HepG2 (cell line): Measurements from ENCODE around the gene NDST1. TPM values are rescaled to one million over a fixed set of nuclear protein-coding genes. Genes with fewer than 3 reads are reported as not detected.
A peak's percentile ranks its signal among the peaks of the same experiment; 100 is the strongest.

Experiments
- MLLT10 ChIP-seq: sonication (generic); formaldehyde crosslinking; IDR thresholded peaks from 2 replicates; pipeline ENCODE4 v1.4.0; 2020; ENCODE audit warnings: missing genetic modification reagents
- MTF2 ChIP-seq: sonication (generic); formaldehyde crosslinking; IDR thresholded peaks from 2 replicates; pipeline ENCODE4 v1.5.0; 2020; ENCODE audit warnings: missing genetic modification reagents, borderline replicate concordance
- NCOA1 ChIP-seq: sonication (generic); formaldehyde crosslinking; IDR thresholded peaks from 2 replicates; pipeline ENCODE4 v1.9.0; 2021; ENCODE audit warnings: missing genetic modification reagents
- NRL ChIP-seq: sonication (generic); formaldehyde crosslinking; IDR thresholded peaks from 2 replicates; pipeline ENCODE4 v1.5.0; 2020; ENCODE audit warnings: missing genetic modification reagents, mild to moderate bottlenecking, moderate library complexity, borderline replicate concordance
- POLR2G ChIP-seq: fragments of 200-400 bp; formaldehyde crosslinking; IDR thresholded peaks from 2 replicates; pipeline ENCODE4 v1.6.1; 2018; ENCODE audit warnings: mild to moderate bottlenecking, low read depth, low read length, moderate library complexity
- SALL1 ChIP-seq: sonication (generic); formaldehyde crosslinking; IDR thresholded peaks from 2 replicates; pipeline ENCODE4 v1.8.0; 2022; ENCODE audit warnings: mild to moderate bottlenecking, missing genetic modification reagents
- TBL1XR1 ChIP-seq: fragments of 150-350 bp; IDR thresholded peaks from 2 replicates; pipeline ENCODE4 v1.6.1; 2014; ENCODE audit warnings: borderline replicate concordance, low read length; ENCODE audit not compliant: partially characterized antibody
- TGIF2 ChIP-seq: IDR thresholded peaks from 2 replicates; pipeline ENCODE4 v1.6.1; 2016; ENCODE audit warnings: control low read depth, missing compliant biosample characterization
- THAP11 ChIP-seq: IDR thresholded peaks from 2 replicates; pipeline ENCODE4 v1.6.1; 2016; ENCODE audit warnings: missing biosample characterization, missing genetic modification reagents
- TP53 ChIP-seq: sonication (generic); formaldehyde crosslinking; conservative IDR thresholded peaks from 2 replicates; pipeline ENCODE4 v1.4.0; 2020; ENCODE audit warnings: missing genetic modification reagents
- ZNF564 ChIP-seq: sonication (generic); formaldehyde crosslinking; IDR thresholded peaks from 2 replicates; pipeline ENCODE4 v1.8.1; 2023; ENCODE audit warnings: mild to moderate bottlenecking, missing genetic modification reagents
- ZNF746 ChIP-seq: sonication (generic); formaldehyde crosslinking; IDR thresholded peaks from 2 replicates; pipeline ENCODE4 v1.8.0; 2022; ENCODE audit warnings: mild to moderate bottlenecking, missing genetic modification reagents
- polyA plus RNA-seq, 8 experiments: library from polyadenylated mRNA; depleted of rRNA in 3 of 8; stranded (reverse) in 7 of 8; unstranded in 1 of 8; fragments of >200 nt; fragmentation: Illumina TruSeq in 4 of 8; extraction: Trizol in 4 of 8; gene quantifications; 2 replicates each; pipeline versions ENCODE4 v1.2.1 to v1.2.3, GENCODE V29; 2011 to 2016; ENCODE audit warnings: low read depth in 4 of 8, missing spikeins in 1 of 8, mixed read lengths in 1 of 8; ENCODE audit not compliant: insufficient read depth in 1 of 8
- total RNA-seq, 5 experiments: library from RNA; depleted of rRNA; stranded (reverse); fragments of >200 nt; fragmentation: Illumina TruSeq; extraction: Trizol; gene quantifications; 2 replicates each; pipeline ENCODE4 v1.2.3, GENCODE V29; 2016; ENCODE audit warnings: low read depth in 1 of 5
- TF ChIP-seq, protein P1 (sequence below): sonication (generic); formaldehyde crosslinking; IDR thresholded peaks from 2 replicates; pipeline ENCODE4 v1.4.0; 2020; ENCODE audit warnings: missing genetic modification reagents
- TF ChIP-seq, protein P2 (sequence below): sonication (generic); formaldehyde crosslinking; IDR thresholded peaks from 2 replicates; pipeline ENCODE4 v1.4.0; 2020; ENCODE audit warnings: mild to moderate bottlenecking, missing genetic modification reagents
- TF ChIP-seq, protein P3 (sequence below): sonication (generic); formaldehyde crosslinking; IDR thresholded peaks from 2 replicates; pipeline ENCODE4 v1.8.0; 2022; ENCODE audit warnings: missing genetic modification reagents, low read depth, mild to moderate bottlenecking, borderline replicate concordance
- TF ChIP-seq, protein P4 (sequence below): IDR thresholded peaks from 2 replicates; pipeline ENCODE4 v1.6.1; 2016; ENCODE audit warnings: mild to moderate bottlenecking, missing biosample characterization, missing genetic modification reagents
- TF ChIP-seq, protein P5 (sequence below): sonication (generic); formaldehyde crosslinking; IDR thresholded peaks from 2 replicates; pipeline ENCODE4 v1.9.0; 2021; ENCODE audit warnings: missing genetic modification reagents, mild to moderate bottlenecking, borderline replicate concordance
- TF ChIP-seq, protein P6 (sequence below): sonication (generic); formaldehyde crosslinking; IDR thresholded peaks from 2 replicates; pipeline ENCODE4 v1.5.1; 2020; ENCODE audit warnings: mild to moderate bottlenecking, moderate library complexity, missing genetic modification reagents
- TF ChIP-seq, protein P7 (sequence below): sonication (generic); formaldehyde crosslinking; IDR thresholded peaks from 2 replicates; pipeline ENCODE4 v1.8.0; 2022; ENCODE audit warnings: mild to moderate bottlenecking, missing genetic modification reagents, moderate library complexity

NDST1 gene
- total and polyA plus RNA-seq, 2 of the 13 experiments (the other 11 are each of a cell fraction or from before 2014, with no cell fraction given): 23.8 to 26.2 TPM

DNA sequence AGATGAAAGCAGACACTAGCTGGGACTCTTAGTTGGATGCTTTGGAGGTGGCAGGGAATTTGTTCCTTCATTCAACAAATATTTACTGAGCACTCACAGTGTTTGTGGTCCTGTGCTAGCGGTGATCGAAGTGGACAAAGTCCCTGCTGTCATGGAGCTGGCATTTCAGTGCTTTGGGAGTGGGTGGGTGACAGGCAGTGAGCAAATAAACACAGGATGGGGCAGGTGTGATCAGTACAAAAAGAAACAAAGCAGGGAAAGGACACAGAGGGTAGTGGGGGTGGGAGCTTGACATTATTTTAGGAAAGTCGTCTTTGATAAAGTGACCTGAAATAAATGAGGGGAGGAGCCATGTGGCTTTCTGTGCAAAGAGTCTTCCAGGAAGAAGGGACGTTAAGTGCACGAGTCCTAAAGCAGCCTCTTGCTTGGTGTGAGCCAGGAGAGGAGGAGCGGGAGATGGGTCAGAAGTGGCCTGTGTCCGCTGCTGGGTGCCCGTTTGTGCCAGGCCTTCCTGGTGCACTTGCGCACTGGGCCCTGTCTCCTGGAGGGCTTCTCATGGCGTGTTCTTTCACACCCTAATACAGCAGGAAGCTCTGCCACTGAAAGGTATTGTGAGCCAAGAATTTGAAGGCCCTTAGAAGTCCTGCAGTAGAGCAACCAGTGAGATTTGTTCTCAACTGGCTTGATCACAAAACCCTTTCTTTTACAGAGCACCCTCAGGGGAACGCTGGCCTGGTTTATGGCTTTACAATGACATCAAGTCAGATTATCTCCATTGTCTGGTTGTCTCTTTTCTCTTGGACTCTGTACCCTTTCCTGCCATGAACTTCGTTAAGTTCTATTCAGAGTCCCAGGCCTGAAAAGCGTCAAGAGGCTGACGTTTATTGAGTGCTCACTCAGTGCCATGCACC is 14.8 kb downstream of the NDST1 start (continued):
- TF ChIP-seq, protein P1, sequence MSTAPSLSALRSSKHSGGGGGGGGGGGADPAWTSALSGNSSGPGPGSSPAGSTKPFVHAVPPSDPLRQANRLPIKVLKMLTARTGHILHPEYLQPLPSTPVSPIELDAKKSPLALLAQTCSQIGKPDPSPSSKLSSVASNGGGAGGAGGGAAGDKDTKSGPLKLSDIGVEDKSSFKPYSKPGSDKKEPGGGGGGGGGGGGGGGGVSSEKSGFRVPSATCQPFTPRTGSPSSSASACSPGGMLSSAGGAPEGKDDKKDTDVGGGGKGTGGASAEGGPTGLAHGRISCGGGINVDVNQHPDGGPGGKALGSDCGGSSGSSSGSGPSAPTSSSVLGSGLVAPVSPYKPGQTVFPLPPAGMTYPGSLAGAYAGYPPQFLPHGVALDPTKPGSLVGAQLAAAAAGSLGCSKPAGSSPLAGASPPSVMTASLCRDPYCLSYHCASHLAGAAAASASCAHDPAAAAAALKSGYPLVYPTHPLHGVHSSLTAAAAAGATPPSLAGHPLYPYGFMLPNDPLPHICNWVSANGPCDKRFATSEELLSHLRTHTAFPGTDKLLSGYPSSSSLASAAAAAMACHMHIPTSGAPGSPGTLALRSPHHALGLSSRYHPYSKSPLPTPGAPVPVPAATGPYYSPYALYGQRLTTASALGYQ: peak; percentile 96
- TF ChIP-seq THAP11 (peak; percentile 66), POLR2G (peak; percentile 45; the same call in 1 of the 2 replicates), MLLT10 (CRISPR knock-in tag) (no peak), ZNF746 (peak; percentile 98), MTF2 (CRISPR knock-in tag) (no peak), NCOA1 (CRISPR knock-in tag) (peak; percentile 79; the same call in 1 of the 2 replicates), TGIF2 (CRISPR knock-in tag) (peak; percentile 97), TBL1XR1 (peak; percentile 75), NRL (CRISPR knock-in tag) (peak; percentile 62; the same call in 1 of the 2 replicates), TP53 (0 out of 2 replicates have a peak, but pooled peaks have one; percentile 43), ZNF564 (CRISPR knock-in tag) (0 out of 2 replicates have a peak, but pooled peaks have one; percentile 73), SALL1 (CRISPR knock-in tag) (peak; percentile 99)
- TF ChIP-seq, protein P2, sequence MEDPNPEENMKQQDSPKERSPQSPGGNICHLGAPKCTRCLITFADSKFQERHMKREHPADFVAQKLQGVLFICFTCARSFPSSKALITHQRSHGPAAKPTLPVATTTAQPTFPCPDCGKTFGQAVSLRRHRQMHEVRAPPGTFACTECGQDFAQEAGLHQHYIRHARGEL (CRISPR knock-in tag): no peak
- TF ChIP-seq, protein P3, sequence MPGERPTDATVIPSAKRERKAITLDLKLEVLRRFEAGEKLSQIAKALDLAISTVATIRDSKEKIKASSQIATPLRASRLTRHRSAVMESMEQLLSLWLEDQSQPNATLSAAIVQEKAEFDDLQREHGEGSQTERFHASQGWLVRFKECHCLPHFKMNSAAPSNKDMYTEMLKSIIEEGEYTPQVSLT (CRISPR knock-in tag): peak; percentile 57; the same call in 1 of the 2 replicates
- TF ChIP-seq, protein P4, sequence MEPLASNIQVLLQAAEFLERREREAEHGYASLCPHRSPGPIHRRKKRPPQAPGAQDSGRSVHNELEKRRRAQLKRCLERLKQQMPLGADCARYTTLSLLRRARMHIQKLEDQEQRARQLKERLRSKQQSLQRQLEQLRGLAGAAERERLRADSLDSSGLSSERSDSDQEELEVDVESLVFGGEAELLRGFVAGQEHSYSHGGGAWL (CRISPR knock-in tag): no peak
- TF ChIP-seq, protein P5, sequence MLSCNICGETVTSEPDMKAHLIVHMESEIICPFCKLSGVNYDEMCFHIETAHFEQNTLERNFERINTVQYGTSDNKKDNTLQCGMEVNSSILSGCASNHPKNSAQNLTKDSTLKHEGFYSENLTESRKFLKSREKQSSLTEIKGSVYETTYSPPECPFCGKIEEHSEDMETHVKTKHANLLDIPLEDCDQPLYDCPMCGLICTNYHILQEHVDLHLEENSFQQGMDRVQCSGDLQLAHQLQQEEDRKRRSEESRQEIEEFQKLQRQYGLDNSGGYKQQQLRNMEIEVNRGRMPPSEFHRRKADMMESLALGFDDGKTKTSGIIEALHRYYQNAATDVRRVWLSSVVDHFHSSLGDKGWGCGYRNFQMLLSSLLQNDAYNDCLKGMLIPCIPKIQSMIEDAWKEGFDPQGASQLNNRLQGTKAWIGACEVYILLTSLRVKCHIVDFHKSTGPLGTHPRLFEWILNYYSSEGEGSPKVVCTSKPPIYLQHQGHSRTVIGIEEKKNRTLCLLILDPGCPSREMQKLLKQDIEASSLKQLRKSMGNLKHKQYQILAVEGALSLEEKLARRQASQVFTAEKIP (CRISPR knock-in tag): no peak
- TF ChIP-seq, protein P6, sequence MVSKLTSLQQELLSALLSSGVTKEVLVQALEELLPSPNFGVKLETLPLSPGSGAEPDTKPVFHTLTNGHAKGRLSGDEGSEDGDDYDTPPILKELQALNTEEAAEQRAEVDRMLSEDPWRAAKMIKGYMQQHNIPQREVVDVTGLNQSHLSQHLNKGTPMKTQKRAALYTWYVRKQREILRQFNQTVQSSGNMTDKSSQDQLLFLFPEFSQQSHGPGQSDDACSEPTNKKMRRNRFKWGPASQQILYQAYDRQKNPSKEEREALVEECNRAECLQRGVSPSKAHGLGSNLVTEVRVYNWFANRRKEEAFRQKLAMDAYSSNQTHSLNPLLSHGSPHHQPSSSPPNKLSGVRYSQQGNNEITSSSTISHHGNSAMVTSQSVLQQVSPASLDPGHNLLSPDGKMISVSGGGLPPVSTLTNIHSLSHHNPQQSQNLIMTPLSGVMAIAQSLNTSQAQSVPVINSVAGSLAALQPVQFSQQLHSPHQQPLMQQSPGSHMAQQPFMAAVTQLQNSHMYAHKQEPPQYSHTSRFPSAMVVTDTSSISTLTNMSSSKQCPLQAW (CRISPR knock-in tag): peak; percentile 92
- TF ChIP-seq, protein P7, sequence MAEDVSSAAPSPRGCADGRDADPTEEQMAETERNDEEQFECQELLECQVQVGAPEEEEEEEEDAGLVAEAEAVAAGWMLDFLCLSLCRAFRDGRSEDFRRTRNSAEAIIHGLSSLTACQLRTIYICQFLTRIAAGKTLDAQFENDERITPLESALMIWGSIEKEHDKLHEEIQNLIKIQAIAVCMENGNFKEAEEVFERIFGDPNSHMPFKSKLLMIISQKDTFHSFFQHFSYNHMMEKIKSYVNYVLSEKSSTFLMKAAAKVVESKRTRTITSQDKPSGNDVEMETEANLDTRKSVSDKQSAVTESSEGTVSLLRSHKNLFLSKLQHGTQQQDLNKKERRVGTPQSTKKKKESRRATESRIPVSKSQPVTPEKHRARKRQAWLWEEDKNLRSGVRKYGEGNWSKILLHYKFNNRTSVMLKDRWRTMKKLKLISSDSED (CRISPR knock-in tag): no peak
